Gastrocnemius medialis (tissue), 4 donors: ENCODE data around the gene RAPGEF2. TPM values are rescaled to one million over a fixed set of nuclear protein-coding genes. Genes with fewer than 3 reads are reported as not detected.

Source experiments
- ATAC-seq, 2 donors: fragments of 150-250 bp; one replicate each; pipeline ENCODE4 v1.9.1; 2016
- DNase-seq, 2 donors: peaks; one replicate each; pipeline ENCODE4 v3.0.0-alpha.2; 2019
- H3K27ac ChIP-seq, 4 donors: fragments of 200-600 bp; sonication (generic); 1 replicate in 1 of 4; 2 replicates in 3 of 4; pipeline ENCODE4 v1.5.1; 2016 to 2018; ENCODE audit warnings: mild to moderate bottlenecking in 2 of 4, moderate library complexity in 1 of 4
- H3K27me3 ChIP-seq, 3 donors: fragments of 200-600 bp; sonication (generic) in 2 of 3; 1 replicate in 1 of 3; 2 replicates in 2 of 3; pipeline versions ENCODE4 v1.5.1 to v1.6.0; 2016 to 2019; ENCODE audit warnings: mild to moderate bottlenecking in 1 of 3, moderate library complexity in 1 of 3
- H3K36me3 ChIP-seq, 2 donors: fragments of 200-600 bp; sonication (generic) in 1 of 2; one replicate each; pipeline ENCODE4 v1.5.1; 2017 to 2018
- H3K4me1 ChIP-seq, 2 donors: fragments of 200-600 bp; sonication (generic) in 1 of 2; one replicate each; pipeline ENCODE4 v1.5.1; 2016 to 2017; ENCODE audit warnings: mild to moderate bottlenecking in 2 of 2
- H3K4me3 ChIP-seq, 4 donors: fragments of 200-600 bp; sonication (generic) in 3 of 4; 1 replicate in 1 of 4; 2 replicates in 3 of 4; pipeline ENCODE4 v1.5.1; 2016 to 2019; ENCODE audit warnings: mild to moderate bottlenecking in 2 of 4
- H3K9me3 ChIP-seq, 3 donors: fragments of 200-600 bp; sonication (generic) in 2 of 3; 1 replicate in 1 of 3; 2 replicates in 2 of 3; pipeline ENCODE4 v1.5.1; 2016 to 2019
- POLR2A ChIP-seq, 2 donors: fragments of 450-650 bp; IDR thresholded peaks; one replicate each; pipeline ENCODE4 v1.6.1; 2017; ENCODE audit warnings: antibody characterized with exemption in 2 of 2, mild to moderate bottlenecking in 2 of 2, moderate library complexity in 2 of 2
- in situ Hi-C, 4 donors: fragments of 200-750 bp; cut with MboI; loops; one replicate each; pipeline versions ENCODE4 v1.15.0 to v1.8.0; 2017; ENCODE audit warnings: low sequenced_read_pairs in 4 of 4
- intact Hi-C: fragments of 100-400 bp; cut with DNase I; formaldehyde crosslinking; loops from one replicate; pipeline ENCODE4 v1.15.1; 2023; ENCODE audit warnings: low total_unique reads
- total RNA-seq, 4 donors: library from RNA; depleted of rRNA; stranded (reverse); fragments of >200 nt; gene quantifications; one replicate each; pipeline versions ENCODE4 v1.1.0 to v1.2.3, GENCODE V29; 2016
- TF ChIP-seq, protein P1 (sequence below), 5 experiments: fragments of 450-650 bp in 3 of 5; fragments of 200-600 bp in 2 of 5; sonication (generic) in 2 of 5; IDR thresholded peaks in 4 of 5; conservative IDR thresholded peaks in 1 of 5; 1 replicate in 4 of 5; 2 replicates in 1 of 5; pipeline ENCODE4 v1.5.1; 2016 to 2019; ENCODE audit warnings: antibody characterized with exemption in 5 of 5, mild to moderate bottlenecking in 3 of 5, moderate library complexity in 3 of 5

RAPGEF2 gene
- total RNA-seq, 4 donors from 2014 or later = 32.9 to 42.3 (median 38.7) TPM

DNA sequence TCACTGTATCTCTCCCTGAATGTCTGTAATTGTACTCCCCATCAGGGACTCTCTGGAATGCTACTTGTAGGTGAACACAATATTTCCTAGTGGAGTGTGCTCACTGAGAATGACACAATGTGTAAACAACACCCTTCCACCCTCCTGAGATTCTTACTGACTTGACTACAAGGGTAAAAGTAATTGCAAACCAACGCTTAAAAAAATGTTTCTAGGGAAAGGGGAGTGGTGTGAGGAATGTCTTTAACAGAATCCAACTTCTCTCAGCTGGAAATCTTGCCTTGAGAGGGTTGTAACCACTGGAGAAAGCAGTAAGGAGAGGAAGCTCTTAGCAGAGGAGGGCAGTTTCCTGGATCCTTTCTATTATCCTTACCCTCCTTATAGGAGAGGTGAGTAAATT is 5.1 kb upstream of the RAPGEF2 start:
- in situ Hi-C loops = no loop called here
- no peaks in the 10 kb centered on the region for H3K36me3 ChIP-seq
- intact Hi-C loops = no loop called here
- H3K27ac ChIP-seq = peak overlapping the region in 2 of 4 donors; percentile 4 to 20
- no peak overlapping the region for H3K4me3 ChIP-seq
- no peaks in the 10 kb centered on the region for H3K9me3 ChIP-seq
- no peak for DNase-seq
- no peak for ATAC-seq
- H3K4me1 ChIP-seq = peaks cover 6 to 10% of the 10 kb centered on the region in 2 donors
- no peak for TF ChIP-seq POLR2A (IDR thresholded peaks at IDR 0.05)
- TF ChIP-seq, protein P1, sequence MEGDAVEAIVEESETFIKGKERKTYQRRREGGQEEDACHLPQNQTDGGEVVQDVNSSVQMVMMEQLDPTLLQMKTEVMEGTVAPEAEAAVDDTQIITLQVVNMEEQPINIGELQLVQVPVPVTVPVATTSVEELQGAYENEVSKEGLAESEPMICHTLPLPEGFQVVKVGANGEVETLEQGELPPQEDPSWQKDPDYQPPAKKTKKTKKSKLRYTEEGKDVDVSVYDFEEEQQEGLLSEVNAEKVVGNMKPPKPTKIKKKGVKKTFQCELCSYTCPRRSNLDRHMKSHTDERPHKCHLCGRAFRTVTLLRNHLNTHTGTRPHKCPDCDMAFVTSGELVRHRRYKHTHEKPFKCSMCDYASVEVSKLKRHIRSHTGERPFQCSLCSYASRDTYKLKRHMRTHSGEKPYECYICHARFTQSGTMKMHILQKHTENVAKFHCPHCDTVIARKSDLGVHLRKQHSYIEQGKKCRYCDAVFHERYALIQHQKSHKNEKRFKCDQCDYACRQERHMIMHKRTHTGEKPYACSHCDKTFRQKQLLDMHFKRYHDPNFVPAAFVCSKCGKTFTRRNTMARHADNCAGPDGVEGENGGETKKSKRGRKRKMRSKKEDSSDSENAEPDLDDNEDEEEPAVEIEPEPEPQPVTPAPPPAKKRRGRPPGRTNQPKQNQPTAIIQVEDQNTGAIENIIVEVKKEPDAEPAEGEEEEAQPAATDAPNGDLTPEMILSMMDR (IDR thresholded peaks at IDR 0.05 in 4 of 5, conservative IDR thresholded peaks at IDR 0.05 in 1 of 5) = no peak
- no peaks in the 10 kb centered on the region for H3K27me3 ChIP-seq

DNA sequence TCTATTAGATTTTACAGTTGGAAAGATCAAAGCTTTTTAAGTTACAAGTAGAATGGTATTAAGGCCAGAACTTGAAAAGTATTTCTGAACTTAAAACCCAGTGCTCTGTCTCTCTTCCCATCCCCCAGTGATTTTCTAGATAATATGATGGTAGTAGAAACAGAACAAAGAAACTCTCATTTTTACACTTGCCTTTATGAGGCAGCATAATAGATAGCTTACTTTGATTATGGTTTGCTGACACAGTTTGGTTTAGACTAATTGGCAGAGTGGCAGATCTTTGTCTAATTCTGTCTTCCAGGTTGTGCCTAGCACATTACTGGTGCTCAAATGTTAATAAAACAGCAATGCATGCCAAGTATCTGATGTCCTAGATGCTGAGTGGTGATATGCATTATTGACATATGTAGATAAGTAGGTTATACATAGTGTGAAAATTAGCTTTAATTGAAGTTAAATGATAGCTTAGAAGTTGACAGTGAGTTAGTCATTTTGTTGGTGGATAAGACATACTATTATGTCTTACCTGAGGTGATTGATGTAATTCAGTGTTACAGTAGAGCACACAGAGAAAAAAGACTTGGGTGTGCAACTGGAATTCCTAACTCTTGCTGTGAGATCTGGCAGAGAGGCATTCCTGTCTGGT is 4.3 kb upstream of the RAPGEF2 start:
- Histone ChIP-seq H3K4me1 (peaks cover 6 to 10% of the 10 kb centered on the region in 2 donors), H3K27ac (no peak overlapping the region), H3K9me3 (no peaks in the 10 kb centered on the region), H3K4me3 (no peak overlapping the region), H3K27me3 (no peaks in the 10 kb centered on the region), H3K36me3 (no peaks in the 10 kb centered on the region)
- ATAC-seq (no peak), DNase-seq (no peak)
- TF ChIP-seq POLR2A (IDR thresholded peaks at IDR 0.05) = no peak
- TF ChIP-seq, protein P1 (IDR thresholded peaks at IDR 0.05 in 4 of 5, conservative IDR thresholded peaks at IDR 0.05 in 1 of 5) = no peak
- intact Hi-C loops (no loop called here), in situ Hi-C loops (no loop called here)

DNA sequence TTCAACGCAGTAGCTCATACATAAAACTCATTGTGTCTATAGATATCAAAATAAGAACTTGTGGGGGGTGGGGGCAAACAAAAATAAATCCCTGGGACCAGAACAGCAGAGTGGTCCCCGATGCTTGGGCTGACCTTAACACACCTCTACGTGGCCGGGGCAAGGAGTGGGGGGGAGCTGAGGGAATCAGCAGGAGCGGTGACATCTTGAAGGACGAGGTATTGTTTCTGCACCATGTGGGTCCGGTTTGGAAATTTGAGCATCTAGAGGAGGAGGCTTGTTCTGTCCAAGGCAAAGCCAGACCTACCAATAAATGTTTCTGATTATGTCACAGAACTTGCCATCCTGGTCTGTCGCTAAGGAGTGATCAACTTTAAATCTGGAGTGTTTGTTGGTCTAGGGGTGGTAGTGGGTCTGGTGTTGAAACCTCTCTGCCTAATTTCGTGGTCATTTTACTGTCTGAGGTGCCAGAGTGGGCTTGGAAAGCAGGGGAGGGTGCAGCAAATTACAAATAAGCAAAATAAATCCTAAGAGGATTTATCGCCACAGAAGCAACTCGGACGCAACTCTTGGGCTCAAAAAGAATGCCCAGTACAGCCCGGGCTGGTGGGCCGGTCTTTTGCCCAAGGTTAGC is 774 bp upstream of the RAPGEF2 start:
- ATAC-seq (no peak), DNase-seq (no peak)
- H3K9me3 ChIP-seq = no peaks in the 10 kb centered on the region
- peaks cover 28 to 36% of the 10 kb centered on the region in 2 donors for H3K4me1 ChIP-seq
- H3K4me3 ChIP-seq = peak overlapping the region; percentile 67 to 97 (median 93)
- TF ChIP-seq POLR2A (IDR thresholded peaks at IDR 0.05) = no peak
- TF ChIP-seq, protein P1 (IDR thresholded peaks at IDR 0.05 in 4 of 5, conservative IDR thresholded peaks at IDR 0.05 in 1 of 5) = no peak
- no peaks in the 10 kb centered on the region for H3K36me3 ChIP-seq
- intact Hi-C loops = loop anchor here (2.0 to 10.0 kb wide), 4 partner anchors 39 to 430 kb away; partner anchors contain the start of genes C4orf46, ETFDH and PPID
- peak overlapping the region; percentile 72 to 96 (median 94) for H3K27ac ChIP-seq
- H3K27me3 ChIP-seq = no peaks in the 10 kb centered on the region
- in situ Hi-C loops = loop anchor here in 1 of 4 donors (10.0 kb wide), 1 partner anchor 377 kb away; the partner anchor contains the start of gene PPID

DNA sequence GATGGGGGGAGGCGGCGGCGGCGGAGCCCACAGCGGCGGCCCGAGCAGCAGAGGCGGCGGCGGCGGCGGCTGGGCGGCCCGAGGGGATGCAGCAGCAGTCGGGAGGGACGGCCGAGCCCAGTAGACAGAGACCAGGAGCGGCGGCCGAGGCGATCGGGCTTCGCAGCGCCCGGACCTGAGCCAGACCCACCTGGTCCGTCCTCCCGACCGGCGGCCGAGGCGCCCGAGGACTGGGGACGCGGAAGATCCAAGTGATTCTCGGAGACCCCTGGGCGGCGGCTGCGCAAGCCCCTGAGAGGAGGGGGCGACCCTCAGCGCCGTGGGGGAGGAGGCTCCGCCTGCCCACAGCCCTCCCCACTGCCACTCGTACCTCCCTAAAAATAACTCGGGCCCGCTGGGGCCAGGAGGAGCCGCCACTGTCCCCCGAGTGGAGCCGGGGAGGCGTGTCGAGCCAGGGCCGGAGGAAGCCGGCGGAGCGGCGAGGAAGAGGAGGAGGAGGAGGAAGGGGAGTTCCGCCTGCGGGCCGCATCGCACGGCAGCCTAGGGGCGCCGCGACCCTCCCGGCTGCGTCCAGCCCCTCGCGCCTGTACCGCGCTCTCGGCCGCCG is 608 bp downstream of the RAPGEF2 start:
- peaks cover 42 to 46% of the 10 kb centered on the region in 2 donors for H3K4me1 ChIP-seq
- in situ Hi-C loops (loop anchor here in 1 of 4 donors (10.0 kb wide), 1 partner anchor 379 kb away; the partner anchor contains the start of gene PPID), intact Hi-C loops (loop anchor here (1.0 to 10.0 kb wide), 5 partner anchors 37 to 431 kb away; partner anchors contain the start of genes C4orf46, ETFDH and PPID)
- TF ChIP-seq, protein P1 (IDR thresholded peaks at IDR 0.05 in 4 of 5, conservative IDR thresholded peaks at IDR 0.05 in 1 of 5) = no peak
- peak in 1 of 2 donors; percentile 16 for TF ChIP-seq POLR2A (IDR thresholded peaks at IDR 0.05)
- peak overlapping the region; percentile 93 to 96 (median 95) for H3K27ac ChIP-seq
- no peaks in the 10 kb centered on the region for H3K36me3 ChIP-seq
- H3K9me3 ChIP-seq = no peaks in the 10 kb centered on the region
- DNase-seq = peak; percentile 36 to 60
- no peaks in the 10 kb centered on the region for H3K27me3 ChIP-seq
- H3K4me3 ChIP-seq = peak overlapping the region; percentile 67 to 97 (median 93)
- ATAC-seq = peak; percentile 70 to 74
